ENCODE measurements around the gene USP22.

Gene USP22

GRCh38 chr17:21019976-21020586, 22.7 kb downstream of the USP22 start:
- no peak for DNase-seq (ENCODE audit: low read depth in 2 of 2)

GRCh38 chr17:21018894-21019293, 23.9 kb downstream of the USP22 start:
- no peak for DNase-seq (ENCODE audit: low read depth in 2 of 2)

- DNase-seq (ENCODE audit: low read depth in 2 of 2): no peak
These were observed 24.9 kb downstream of the USP22 start for GRCh38 chr17:21017861-21018260.

- DNase-seq (ENCODE audit: low read depth in 2 of 2): no peak
These were observed 25.6 kb downstream of the USP22 start for GRCh38 chr17:21017256-21017655.

GRCh38 chr17:21016826-21017225, 26.0 kb downstream of the USP22 start:
- DNase-seq (ENCODE audit: low read depth in 2 of 2): no peak

- DNase-seq (ENCODE audit: low read depth in 2 of 2): no peak
These were observed 27.2 kb downstream of the USP22 start for GRCh38 chr17:21015564-21015963.

- DNase-seq (ENCODE audit: low read depth in 2 of 2): no peak
These were observed 28.3 kb downstream of the USP22 start for GRCh38 chr17:21014498-21014897.

GRCh38 chr17:21013983-21014382, 28.8 kb downstream of the USP22 start:
- DNase-seq (ENCODE audit: low read depth in 2 of 2): no peak

GRCh38 chr17:21012736-21013135, 30.1 kb downstream of the USP22 start:
- DNase-seq (ENCODE audit: low read depth in 2 of 2): no peak

- DNase-seq (ENCODE audit: low read depth in 2 of 2): no peak
These were observed 31.9 kb downstream of the USP22 start for GRCh38 chr17:21010705-21011596.

- no peak for DNase-seq (ENCODE audit: low read depth in 2 of 2)
These were observed 33.7 kb downstream of the USP22 start for GRCh38 chr17:21008992-21009671.

- DNase-seq (ENCODE audit: low read depth in 2 of 2): no peak
These were observed 34.5 kb downstream of the USP22 start for GRCh38 chr17:21008160-21008915.

GRCh38 chr17:21007646-21008045, 35.2 kb downstream of the USP22 start:
- no peak for DNase-seq (ENCODE audit: low read depth in 2 of 2)

GRCh38 chr17:21005803-21006202, 37.0 kb downstream of the USP22 start:
- no peak for DNase-seq (ENCODE audit: low read depth in 2 of 2)

GRCh38 chr17:21005367-21005766, 37.4 kb downstream of the USP22 start:
- DNase-seq (ENCODE audit: low read depth in 2 of 2): no peak

GRCh38 chr17:21004016-21004930, 38.5 kb downstream of the USP22 start:
- no peak for DNase-seq (ENCODE audit: low read depth in 2 of 2)

GRCh38 chr17:21003007-21003621, 39.7 kb downstream of the USP22 start:
- DNase-seq (ENCODE audit: low read depth in 2 of 2): no peak

GRCh38 chr17:21002309-21003006, 40.4 kb downstream of the USP22 start:
- DNase-seq (ENCODE audit: low read depth in 2 of 2): no peak

GRCh38 chr17:21001813-21002221, 41.0 kb downstream of the USP22 start:
- DNase-seq (ENCODE audit: low read depth in 2 of 2): no peak
